HG02588 (cell line): ENCODE results near the gene PANK1.
A peak's percentile ranks its signal among the peaks of the same experiment; 100 is the strongest.
"Not testable (repeated sequence)": the region's sequence is repeated elsewhere in the genome, so short reads cannot be mapped to it uniquely, and the experiment has no call there.

Source experiments
- ATAC-seq: cut with Tn5 transposase; IDR thresholded peaks from one replicate; pipeline ENCODE4 v1.9.1; 2021; ENCODE audit warnings: mild to moderate bottlenecking, moderate library complexity; ENCODE audit not compliant: unreplicated experiment

The PANK1 gene

GRCh38 chr10:89622151-89622550, 22.9 kb downstream of the PANK1 start:
- no peak for ATAC-seq

- ATAC-seq: no peak
These were observed 23.6 kb downstream of the PANK1 start for GRCh38 chr10:89621438-89621837.

GRCh38 chr10:89620296-89620695, 24.7 kb downstream of the PANK1 start:
- not testable (repeated sequence) for ATAC-seq

- ATAC-seq: no peak
These were observed 29.2 kb downstream of the PANK1 start for GRCh38 chr10:89615824-89616223.

- no peak for ATAC-seq
These were observed 29.9 kb downstream of the PANK1 start for GRCh38 chr10:89615112-89615511.

GRCh38 chr10:89613582-89613981, 31.5 kb downstream of the PANK1 start:
- no peak for ATAC-seq

GRCh38 chr10:89611282-89611681, 33.8 kb downstream of the PANK1 start:
- ATAC-seq: no peak

GRCh38 chr10:89609833-89610346, 35.2 kb downstream of the PANK1 start:
- ATAC-seq: peak; percentile 94

GRCh38 chr10:89604200-89604599, 40.8 kb downstream of the PANK1 start:
- ATAC-seq: no peak

- ATAC-seq: no peak
These were observed 42.1 kb downstream of the PANK1 start for GRCh38 chr10:89602919-89603318.

GRCh38 chr10:89601728-89602361, 43.2 kb downstream of the PANK1 start:
- no peak for ATAC-seq

- no peak for ATAC-seq
These were observed 45.0 kb downstream of the PANK1 start for GRCh38 chr10:89600041-89600440.

- ATAC-seq: no peak
These were observed 52.0 kb downstream of the PANK1 start for GRCh38 chr10:89593043-89593442.

GRCh38 chr10:89592539-89592938, 52.5 kb downstream of the PANK1 start:
- ATAC-seq: no peak

- ATAC-seq: no peak
These were observed 53.2 kb downstream of the PANK1 start for GRCh38 chr10:89591796-89592271.

GRCh38 chr10:89591111-89591795, 53.8 kb downstream of the PANK1 start:
- no peak for ATAC-seq

- ATAC-seq: no peak
These were observed 54.7 kb downstream of the PANK1 start for GRCh38 chr10:89590326-89590725.

- ATAC-seq: no peak
These were observed 55.8 kb downstream of the PANK1 start for GRCh38 chr10:89589101-89589720.

GRCh38 chr10:89588671-89589070, 56.4 kb downstream of the PANK1 start:
- no peak for ATAC-seq

GRCh38 chr10:89582022-89582421, 63.0 kb downstream of the PANK1 start:
- no peak for ATAC-seq

- no peak for ATAC-seq
These were observed 64.8 kb downstream of the PANK1 start for GRCh38 chr10:89580243-89580642.

GRCh38 chr10:89576696-89577095, 68.3 kb downstream of the PANK1 start:
- no peak for ATAC-seq
